Fibroblast of the aortic adventitia (primary cell): ENCODE results near the gene KCNK17. TPM values are rescaled to one million over a fixed set of nuclear protein-coding genes. Genes with fewer than 3 reads are reported as not detected.
A peak's percentile ranks its signal among the peaks of the same experiment; 100 is the strongest.

Experiments used
- DNase-seq: peaks from one replicate; pipeline ENCODE4 v3.0.0-alpha.2; 2010; ENCODE audit warnings: low read depth
- H3K4me3 ChIP-seq: 2 replicates; pipeline ENCODE4 v1.5.1; 2011; ENCODE audit warnings: low read depth, mild to moderate bottlenecking, control low read depth, low read length, moderate library complexity
- total RNA-seq: library from RNA; depleted of rRNA; stranded (reverse); fragments of >200 nt; gene quantifications from 2 replicates; pipeline ENCODE4 v1.2.3, GENCODE V29; 2012; ENCODE audit warnings: low replicate concordance
- TF ChIP-seq, protein P1 (sequence below): IDR thresholded peaks from 2 replicates; pipeline ENCODE4 v1.5.1; 2011; ENCODE audit warnings: mild to moderate bottlenecking, low read length, control low read depth, inconsistent platforms; ENCODE audit not compliant: insufficient read depth

The KCNK17 gene
- total RNA-seq, 1 donor = not detected

DNA sequence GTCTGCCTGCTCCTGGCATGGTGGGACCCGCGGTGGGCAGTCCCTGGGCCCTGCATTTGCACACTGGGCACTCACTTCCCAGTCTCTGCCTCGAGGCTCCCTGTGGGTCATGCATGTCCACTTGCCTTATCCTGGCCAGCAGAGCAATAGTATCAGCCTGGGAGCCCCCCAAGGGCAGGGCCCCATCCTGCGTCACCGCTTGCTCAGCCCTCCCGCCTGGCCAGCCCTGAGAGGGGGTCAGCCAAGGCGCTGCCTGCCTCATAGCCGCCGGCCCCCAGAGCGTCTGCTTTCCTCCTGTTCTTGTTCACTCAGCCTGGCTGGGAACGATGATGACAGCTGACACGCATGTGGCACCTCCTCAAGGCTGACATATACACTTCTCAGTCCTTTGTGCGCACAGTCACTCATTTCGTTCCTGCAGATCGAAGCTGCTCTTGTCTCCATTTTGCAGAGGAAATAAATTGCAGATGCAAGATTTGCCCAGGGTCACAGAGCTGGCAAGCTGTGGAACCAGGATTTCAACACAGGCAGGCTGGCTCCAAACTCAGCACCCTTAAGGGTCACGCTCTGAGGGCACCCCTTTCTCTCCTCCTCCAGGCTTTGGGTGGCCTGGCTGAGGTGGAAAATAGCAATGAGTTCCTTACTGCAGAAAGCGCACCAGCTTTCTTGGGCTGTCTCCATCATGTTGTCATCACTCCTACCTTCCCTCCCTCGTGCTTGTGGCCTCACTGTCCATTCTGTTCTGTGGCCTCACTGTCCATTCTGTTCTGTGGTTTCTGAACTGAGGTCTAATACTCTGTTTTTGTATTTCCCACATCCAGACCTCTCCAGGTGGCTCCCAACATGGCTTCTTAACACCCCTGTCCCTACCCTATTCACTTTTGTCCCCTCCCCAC is 17.2 kb downstream of the KCNK17 start:
- no peak overlapping the region for H3K4me3 ChIP-seq
- DNase-seq = peak; percentile 66
- TF ChIP-seq, protein P1, sequence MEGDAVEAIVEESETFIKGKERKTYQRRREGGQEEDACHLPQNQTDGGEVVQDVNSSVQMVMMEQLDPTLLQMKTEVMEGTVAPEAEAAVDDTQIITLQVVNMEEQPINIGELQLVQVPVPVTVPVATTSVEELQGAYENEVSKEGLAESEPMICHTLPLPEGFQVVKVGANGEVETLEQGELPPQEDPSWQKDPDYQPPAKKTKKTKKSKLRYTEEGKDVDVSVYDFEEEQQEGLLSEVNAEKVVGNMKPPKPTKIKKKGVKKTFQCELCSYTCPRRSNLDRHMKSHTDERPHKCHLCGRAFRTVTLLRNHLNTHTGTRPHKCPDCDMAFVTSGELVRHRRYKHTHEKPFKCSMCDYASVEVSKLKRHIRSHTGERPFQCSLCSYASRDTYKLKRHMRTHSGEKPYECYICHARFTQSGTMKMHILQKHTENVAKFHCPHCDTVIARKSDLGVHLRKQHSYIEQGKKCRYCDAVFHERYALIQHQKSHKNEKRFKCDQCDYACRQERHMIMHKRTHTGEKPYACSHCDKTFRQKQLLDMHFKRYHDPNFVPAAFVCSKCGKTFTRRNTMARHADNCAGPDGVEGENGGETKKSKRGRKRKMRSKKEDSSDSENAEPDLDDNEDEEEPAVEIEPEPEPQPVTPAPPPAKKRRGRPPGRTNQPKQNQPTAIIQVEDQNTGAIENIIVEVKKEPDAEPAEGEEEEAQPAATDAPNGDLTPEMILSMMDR = no peak

DNA sequence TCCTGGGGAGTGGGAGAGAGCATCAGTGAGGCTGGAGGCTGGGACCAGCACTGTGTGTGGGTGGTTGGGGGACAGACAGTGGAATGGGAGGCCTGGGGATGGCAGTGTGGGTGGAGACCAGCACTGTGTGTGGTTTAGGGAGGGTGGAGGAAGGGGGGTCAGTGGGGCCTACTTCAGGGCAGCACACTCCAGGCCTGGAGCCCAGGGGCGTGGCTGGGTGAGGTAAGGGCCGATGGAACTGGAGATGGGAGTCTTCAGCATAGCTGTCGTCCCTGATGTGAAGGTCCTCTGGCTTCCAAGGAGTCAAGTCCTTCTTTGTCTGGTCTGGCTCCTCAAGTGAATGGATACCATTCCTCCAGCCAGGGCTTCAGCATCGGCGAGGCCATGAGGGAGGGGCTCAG is 18.6 kb downstream of the KCNK17 start:
- TF ChIP-seq, protein P1 = no peak
- peak; percentile 18 for DNase-seq
- no peak overlapping the region for H3K4me3 ChIP-seq

- TF ChIP-seq, protein P1 = no peak
- DNase-seq = no peak
- no peak overlapping the region for H3K4me3 ChIP-seq
Observed at GRCh38 chr6:39294899-39295298, 19.3 kb downstream of the KCNK17 start.

DNA sequence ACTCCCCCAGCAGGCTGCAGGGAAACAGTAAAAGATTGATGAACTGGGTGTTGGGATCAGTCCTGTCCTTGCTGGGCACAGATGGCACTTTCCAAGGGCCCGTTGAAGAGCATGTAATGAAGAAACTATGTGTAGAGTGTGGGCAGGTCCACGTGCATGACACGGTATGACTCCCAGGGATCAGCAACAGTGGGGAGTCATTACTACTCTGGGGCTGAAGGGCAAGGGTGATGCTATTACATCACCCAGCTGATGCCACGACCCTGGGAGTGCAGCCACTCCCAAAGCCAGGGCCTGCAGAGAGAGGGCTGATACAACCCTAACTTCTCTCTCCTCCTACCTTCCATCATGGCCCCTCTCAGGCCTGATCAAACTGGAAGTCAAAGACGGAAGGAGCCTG is 20.1 kb downstream of the KCNK17 start:
- TF ChIP-seq, protein P1 = no peak
- no peak for DNase-seq
- H3K4me3 ChIP-seq = no peak overlapping the region

DNA sequence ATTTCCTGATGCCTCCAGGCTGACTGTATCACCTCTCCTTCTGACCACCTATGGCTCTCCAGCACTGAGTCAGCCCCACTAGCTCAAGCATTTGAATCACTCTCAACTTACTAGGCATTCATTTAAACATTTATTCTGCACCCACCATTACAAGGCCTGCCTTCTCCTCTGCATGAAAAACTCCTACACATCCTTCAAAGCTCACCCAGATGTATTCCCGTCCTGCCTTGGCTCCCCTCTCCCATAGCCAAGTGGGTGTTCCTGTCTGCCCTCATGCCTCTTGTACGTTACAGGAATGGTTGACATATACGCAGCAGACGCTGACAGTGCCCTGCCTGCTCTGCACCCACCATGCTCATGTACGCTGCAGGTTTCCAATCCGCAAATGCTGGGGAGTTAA is 21.6 kb downstream of the KCNK17 start:
- DNase-seq = no peak
- H3K4me3 ChIP-seq = no peak overlapping the region
- TF ChIP-seq, protein P1 = no peak

- TF ChIP-seq, protein P1 = no peak
- no peak overlapping the region for H3K4me3 ChIP-seq
- no peak for DNase-seq
Observed at GRCh38 chr6:39289490-39289889, 24.7 kb downstream of the KCNK17 start.
